ENCODE data around the gene SHFL.

- no peak for TF ChIP-seq POLR2AphosphoS5 (IDR thresholded peaks at IDR 0.05; ENCODE audit: low read depth, low read length)
- no peak for TF ChIP-seq CTCF (IDR thresholded peaks at IDR 0.05 in 2 of 3, conservative IDR thresholded peaks at IDR 0.05 in 1 of 3; ENCODE audit: borderline replicate concordance in 1 of 3, insufficient read depth in 1 of 3, low read depth in 2 of 3, low read length in 2 of 3)
- TF ChIP-seq ZFX (IDR thresholded peaks at IDR 0.05): no peak
- TF ChIP-seq CEBPB (IDR thresholded peaks at IDR 0.05; ENCODE audit: low read depth): no peak
These were observed 23.4 kb downstream of the SHFL start for GRCh38 chr19:10109528-10109927.
